RWPE2 (cell line): ENCODE measurements around the gene VN1R5.

ENCODE experiments used
- ATAC-seq: fragments of 200-7000 bp; cut with Tn5 transposase; 3 replicates; pipeline ENCODE4 v1.9.1; 2021; ENCODE audit warnings: low read depth
- DNase-seq: peaks from one replicate; pipeline ENCODE4 v3.0.0-alpha.2; 2020; ENCODE audit warnings: low spot score
- H3K27ac ChIP-seq: fragments of 450-650 bp; 2 replicates; pipeline ENCODE4 v1.5.1; 2017; ENCODE audit warnings: mild to moderate bottlenecking; ENCODE audit not compliant: poor library complexity, severe bottlenecking
- H3K27me3 ChIP-seq: fragments of 250-450 bp; sonication (Bioruptor Pico); 2 replicates; pipeline ENCODE4 v1.5.1; 2021; ENCODE audit warnings: mild to moderate bottlenecking, moderate library complexity; ENCODE audit not compliant: insufficient read depth, poor library complexity, severe bottlenecking
- H3K36me3 ChIP-seq: fragments of 250-450 bp; sonication (Bioruptor Pico); 2 replicates; pipeline ENCODE4 v1.5.1; 2020; ENCODE audit warnings: low read depth, mild to moderate bottlenecking, moderate library complexity
- H3K4me1 ChIP-seq: fragments of 250-450 bp; sonication (Bioruptor Pico); 2 replicates; pipeline ENCODE4 v1.5.1; 2021; ENCODE audit warnings: mild to moderate bottlenecking, moderate library complexity; ENCODE audit not compliant: insufficient read depth, poor library complexity, severe bottlenecking
- H3K4me3 ChIP-seq: fragments of 250-450 bp; sonication (Bioruptor Pico); 2 replicates; pipeline ENCODE4 v1.5.1; 2021; ENCODE audit warnings: mild to moderate bottlenecking, moderate library complexity; ENCODE audit not compliant: severe bottlenecking
- H3K9me3 ChIP-seq: fragments of 250-450 bp; sonication (Bioruptor Pico); 2 replicates; pipeline ENCODE4 v1.5.1; 2021; ENCODE audit warnings: mild to moderate bottlenecking, moderate library complexity; ENCODE audit not compliant: severe bottlenecking
- TF ChIP-seq, protein P1 (sequence below): fragments of 450-650 bp; IDR thresholded peaks from one replicate; pipeline ENCODE4 v1.5.1; 2017; ENCODE audit warnings: mild to moderate bottlenecking, moderate library complexity; ENCODE audit not compliant: poor library complexity, severe bottlenecking

Gene VN1R5

DNA sequence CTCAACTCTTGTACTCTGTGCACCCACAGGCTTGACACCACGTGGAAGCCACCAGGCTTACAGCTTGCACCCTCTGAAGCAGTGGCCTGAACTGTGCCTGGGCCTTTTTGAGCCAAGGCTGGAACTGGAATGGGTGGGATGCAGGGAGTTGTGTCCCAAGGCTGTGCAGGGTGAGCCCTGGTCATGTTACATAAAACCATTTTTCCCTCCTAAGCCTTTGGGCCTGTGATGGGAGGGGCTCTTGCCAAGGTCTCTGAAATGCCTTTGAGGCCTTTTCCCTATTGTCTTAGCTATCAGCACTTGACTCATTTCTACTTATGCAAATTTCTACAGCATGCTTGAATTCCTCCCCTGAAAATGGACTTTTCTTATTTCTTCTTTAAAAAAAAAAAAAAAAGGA lies 14.1 kb downstream of the VN1R5 start:
- ATAC-seq, result no peak
- Histone ChIP-seq H3K4me1 (no peaks in the 10 kb centered on the region), H3K36me3 (no peaks in the 10 kb centered on the region), H3K9me3 (no peaks in the 10 kb centered on the region), H3K4me3 (no peak overlapping the region), H3K27me3 (no peaks in the 10 kb centered on the region), H3K27ac (no peak overlapping the region)
- no peak for DNase-seq
- TF ChIP-seq, protein P1, sequence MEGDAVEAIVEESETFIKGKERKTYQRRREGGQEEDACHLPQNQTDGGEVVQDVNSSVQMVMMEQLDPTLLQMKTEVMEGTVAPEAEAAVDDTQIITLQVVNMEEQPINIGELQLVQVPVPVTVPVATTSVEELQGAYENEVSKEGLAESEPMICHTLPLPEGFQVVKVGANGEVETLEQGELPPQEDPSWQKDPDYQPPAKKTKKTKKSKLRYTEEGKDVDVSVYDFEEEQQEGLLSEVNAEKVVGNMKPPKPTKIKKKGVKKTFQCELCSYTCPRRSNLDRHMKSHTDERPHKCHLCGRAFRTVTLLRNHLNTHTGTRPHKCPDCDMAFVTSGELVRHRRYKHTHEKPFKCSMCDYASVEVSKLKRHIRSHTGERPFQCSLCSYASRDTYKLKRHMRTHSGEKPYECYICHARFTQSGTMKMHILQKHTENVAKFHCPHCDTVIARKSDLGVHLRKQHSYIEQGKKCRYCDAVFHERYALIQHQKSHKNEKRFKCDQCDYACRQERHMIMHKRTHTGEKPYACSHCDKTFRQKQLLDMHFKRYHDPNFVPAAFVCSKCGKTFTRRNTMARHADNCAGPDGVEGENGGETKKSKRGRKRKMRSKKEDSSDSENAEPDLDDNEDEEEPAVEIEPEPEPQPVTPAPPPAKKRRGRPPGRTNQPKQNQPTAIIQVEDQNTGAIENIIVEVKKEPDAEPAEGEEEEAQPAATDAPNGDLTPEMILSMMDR, result no peak

- no peak for DNase-seq
- H3K36me3 ChIP-seq, result no peaks in the 10 kb centered on the region
- ATAC-seq, result no peak
- TF ChIP-seq, protein P1, result no peak
- no peak overlapping the region for H3K4me3 ChIP-seq
- H3K4me1 ChIP-seq, result no peaks in the 10 kb centered on the region
- no peak overlapping the region for H3K27ac ChIP-seq
- H3K27me3 ChIP-seq, result no peaks in the 10 kb centered on the region
- H3K9me3 ChIP-seq, result no peaks in the 10 kb centered on the region
Observed at GRCh38 chr1:247273013-247273412, 17.1 kb downstream of the VN1R5 start.

- ATAC-seq (no peak), DNase-seq (no peak)
- H3K27me3 ChIP-seq, result no peaks in the 10 kb centered on the region
- TF ChIP-seq, protein P1, result no peak
- H3K4me1 ChIP-seq, result no peaks in the 10 kb centered on the region
- no peaks in the 10 kb centered on the region for H3K36me3 ChIP-seq
- no peak overlapping the region for H3K4me3 ChIP-seq
- H3K9me3 ChIP-seq, result no peaks in the 10 kb centered on the region
- H3K27ac ChIP-seq, result no peak overlapping the region
Observed at GRCh38 chr1:247274605-247275256, 18.9 kb downstream of the VN1R5 start.

DNA sequence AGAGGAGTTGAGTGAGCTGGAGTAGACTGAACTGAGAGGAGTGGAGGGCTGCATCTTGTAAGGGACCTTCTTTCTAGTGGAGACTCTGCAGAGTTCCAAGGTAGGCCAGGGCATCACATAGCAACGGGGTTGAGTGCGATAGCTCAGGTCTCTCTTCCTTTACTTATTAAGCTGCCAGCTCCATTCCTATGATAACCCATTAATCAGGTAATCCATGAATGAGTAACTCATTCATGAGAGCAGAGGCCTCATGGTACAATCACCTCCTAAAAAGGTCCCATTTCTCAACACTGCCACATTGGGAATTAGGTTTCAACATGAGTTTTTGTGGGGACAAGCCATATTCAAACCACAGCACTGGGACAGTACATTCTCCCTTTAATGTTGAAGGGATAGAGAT lies 21.3 kb downstream of the VN1R5 start:
- Histone ChIP-seq H3K4me3 (no peak overlapping the region), H3K9me3 (no peaks in the 10 kb centered on the region), H3K27ac (no peak overlapping the region), H3K36me3 (no peaks in the 10 kb centered on the region), H3K4me1 (no peaks in the 10 kb centered on the region), H3K27me3 (no peaks in the 10 kb centered on the region)
- DNase-seq (no peak), ATAC-seq (no peak)
- TF ChIP-seq, protein P1, result no peak

DNA sequence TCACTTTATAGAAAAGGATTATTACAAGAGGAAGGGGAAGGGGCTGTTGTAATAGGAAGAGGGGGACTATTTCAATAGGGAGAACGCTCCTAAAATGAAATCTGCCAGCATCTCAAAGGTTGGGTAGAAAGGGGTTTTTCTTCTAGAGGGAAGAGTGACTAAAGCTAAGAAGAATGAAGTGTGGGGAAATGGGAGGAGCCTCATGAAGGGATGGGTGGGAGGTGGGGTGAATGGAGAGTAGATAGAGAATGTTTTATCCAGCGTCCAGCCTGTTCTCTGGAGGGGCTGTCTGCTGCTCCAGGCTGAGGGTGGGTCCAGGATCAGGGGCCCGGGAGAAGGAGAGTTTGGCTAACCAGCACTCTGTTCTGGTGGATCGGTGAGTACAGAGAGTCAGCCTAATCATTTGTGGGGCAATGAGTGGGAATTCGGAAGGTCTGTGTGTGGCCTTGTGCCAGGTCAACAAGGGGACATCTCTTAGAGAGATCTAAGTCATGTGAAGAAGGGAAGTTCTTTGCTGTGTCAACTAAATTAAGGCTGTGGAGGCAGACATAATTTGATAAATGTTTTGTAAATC lies 25.2 kb downstream of the VN1R5 start:
- H3K9me3 ChIP-seq, result no peaks in the 10 kb centered on the region
- no peak overlapping the region for H3K4me3 ChIP-seq
- DNase-seq (no peak), ATAC-seq (peak; percentile 52; the same call in 2 of the 3 replicates)
- no peak overlapping the region for H3K27ac ChIP-seq
- no peaks in the 10 kb centered on the region for H3K27me3 ChIP-seq
- H3K36me3 ChIP-seq, result no peaks in the 10 kb centered on the region
- TF ChIP-seq, protein P1, result no peak
- H3K4me1 ChIP-seq, result no peaks in the 10 kb centered on the region
